Activated naive CD8-positive, alpha-beta T cell treated with anti-CD3 and anti-CD28 coated beads, Interleukin-2, amount 50 U/mL, for 24 hours (primary cell): Measurements from ENCODE around the gene BRPF1.
A peak's percentile ranks its signal among the peaks of the same experiment; 100 is the strongest.

ENCODE experiments used
- ATAC-seq: fragments of 150-1000 bp; cut with Tn5 transposase; one replicate; pipeline ENCODE4 v1.10.0; 2021
- DNase-seq: peaks from one replicate; pipeline ENCODE4 v3.0.0; 2021
- H3K27ac Mint-ChIP-seq: one replicate; pipeline ENCODE4 v1.8.0; 2021; ENCODE audit warnings: mild to moderate bottlenecking, mixed read lengths
- H3K27me3 Mint-ChIP-seq: one replicate; pipeline ENCODE4 v1.8.0; 2021; ENCODE audit warnings: mixed read lengths
- H3K36me3 Mint-ChIP-seq: one replicate; pipeline ENCODE4 v1.8.0; 2021; ENCODE audit warnings: low read depth, mixed read lengths
- H3K4me1 Mint-ChIP-seq: one replicate; pipeline ENCODE4 v1.8.0; 2021; ENCODE audit warnings: mixed read lengths
- H3K4me3 Mint-ChIP-seq: one replicate; pipeline ENCODE4 v1.8.0; 2021; ENCODE audit warnings: mild to moderate bottlenecking, moderate library complexity, mixed read lengths
- H3K9me3 Mint-ChIP-seq: one replicate; pipeline ENCODE4 v1.8.0; 2021; ENCODE audit warnings: mixed read lengths

BRPF1 gene, protein sequence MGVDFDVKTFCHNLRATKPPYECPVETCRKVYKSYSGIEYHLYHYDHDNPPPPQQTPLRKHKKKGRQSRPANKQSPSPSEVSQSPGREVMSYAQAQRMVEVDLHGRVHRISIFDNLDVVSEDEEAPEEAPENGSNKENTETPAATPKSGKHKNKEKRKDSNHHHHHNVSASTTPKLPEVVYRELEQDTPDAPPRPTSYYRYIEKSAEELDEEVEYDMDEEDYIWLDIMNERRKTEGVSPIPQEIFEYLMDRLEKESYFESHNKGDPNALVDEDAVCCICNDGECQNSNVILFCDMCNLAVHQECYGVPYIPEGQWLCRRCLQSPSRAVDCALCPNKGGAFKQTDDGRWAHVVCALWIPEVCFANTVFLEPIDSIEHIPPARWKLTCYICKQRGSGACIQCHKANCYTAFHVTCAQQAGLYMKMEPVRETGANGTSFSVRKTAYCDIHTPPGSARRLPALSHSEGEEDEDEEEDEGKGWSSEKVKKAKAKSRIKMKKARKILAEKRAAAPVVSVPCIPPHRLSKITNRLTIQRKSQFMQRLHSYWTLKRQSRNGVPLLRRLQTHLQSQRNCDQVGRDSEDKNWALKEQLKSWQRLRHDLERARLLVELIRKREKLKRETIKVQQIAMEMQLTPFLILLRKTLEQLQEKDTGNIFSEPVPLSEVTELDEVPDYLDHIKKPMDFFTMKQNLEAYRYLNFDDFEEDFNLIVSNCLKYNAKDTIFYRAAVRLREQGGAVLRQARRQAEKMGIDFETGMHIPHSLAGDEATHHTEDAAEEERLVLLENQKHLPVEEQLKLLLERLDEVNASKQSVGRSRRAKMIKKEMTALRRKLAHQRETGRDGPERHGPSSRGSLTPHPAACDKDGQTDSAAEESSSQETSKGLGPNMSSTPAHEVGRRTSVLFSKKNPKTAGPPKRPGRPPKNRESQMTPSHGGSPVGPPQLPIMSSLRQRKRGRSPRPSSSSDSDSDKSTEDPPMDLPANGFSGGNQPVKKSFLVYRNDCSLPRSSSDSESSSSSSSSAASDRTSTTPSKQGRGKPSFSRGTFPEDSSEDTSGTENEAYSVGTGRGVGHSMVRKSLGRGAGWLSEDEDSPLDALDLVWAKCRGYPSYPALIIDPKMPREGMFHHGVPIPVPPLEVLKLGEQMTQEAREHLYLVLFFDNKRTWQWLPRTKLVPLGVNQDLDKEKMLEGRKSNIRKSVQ (N-terminal part only)

DNA sequence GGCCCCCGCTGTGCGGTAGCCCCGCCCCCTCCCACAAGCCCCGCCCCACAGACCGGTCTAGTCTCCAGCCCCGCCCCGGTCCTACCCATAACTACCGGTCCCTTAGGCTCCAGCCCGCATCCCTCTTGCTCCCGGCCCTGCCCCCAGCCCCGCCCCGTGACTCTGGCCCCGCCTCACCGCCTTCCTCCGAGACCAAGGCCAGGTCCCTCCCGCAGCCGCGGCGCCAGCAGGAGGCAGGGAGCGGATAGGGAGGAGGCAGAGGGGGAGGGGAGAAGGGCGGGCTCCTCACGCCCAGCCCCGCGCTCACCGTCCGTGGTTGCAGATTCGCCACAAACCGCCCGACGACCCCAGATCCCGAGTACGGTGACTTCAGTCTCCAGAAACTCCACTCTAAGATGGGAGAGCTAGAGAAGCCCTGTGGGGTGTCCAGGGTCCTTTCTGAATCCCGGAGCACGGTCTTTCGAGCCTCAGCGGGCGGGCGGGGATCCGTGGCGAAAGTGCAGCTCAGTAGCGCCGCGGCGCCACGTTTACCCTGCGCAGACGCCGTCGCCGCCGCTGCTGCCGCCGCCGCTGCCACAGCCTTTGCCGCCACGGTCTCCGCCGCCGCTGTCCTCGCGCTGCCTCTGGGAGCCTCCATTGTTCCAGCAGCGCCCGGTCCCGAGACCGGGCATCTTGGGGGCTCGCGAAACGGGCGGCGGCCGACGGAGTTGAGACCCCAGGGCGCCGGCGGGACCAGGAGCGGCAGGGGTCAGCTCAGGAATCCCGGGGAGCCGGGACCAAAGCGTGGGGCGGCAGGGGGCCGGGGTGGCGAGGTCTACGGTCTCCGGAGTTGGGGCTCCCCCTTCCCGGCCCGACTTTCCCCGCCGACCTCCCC is at the start of gene BRPF1:
BRPF1 (plus strand) TSS at position 530 of the 874 bp plus-strand sequence. CDS start 2,406 bp downstream, outside the sequence.
- peak; percentile 99 for DNase-seq
- Mint-ChIP-seq H3K27me3 (no peaks in the 10 kb centered on the region), H3K36me3 (peaks cover 17% of the 10 kb centered on the region), H3K4me1 (peaks cover 73% of the 10 kb centered on the region), H3K4me3 (peak within 1 kb of the TSS; percentile 89), H3K9me3 (no peaks in the 10 kb centered on the region), H3K27ac (peak within 1 kb of the TSS; percentile 94)
- ATAC-seq, result peak; percentile 98

DNA sequence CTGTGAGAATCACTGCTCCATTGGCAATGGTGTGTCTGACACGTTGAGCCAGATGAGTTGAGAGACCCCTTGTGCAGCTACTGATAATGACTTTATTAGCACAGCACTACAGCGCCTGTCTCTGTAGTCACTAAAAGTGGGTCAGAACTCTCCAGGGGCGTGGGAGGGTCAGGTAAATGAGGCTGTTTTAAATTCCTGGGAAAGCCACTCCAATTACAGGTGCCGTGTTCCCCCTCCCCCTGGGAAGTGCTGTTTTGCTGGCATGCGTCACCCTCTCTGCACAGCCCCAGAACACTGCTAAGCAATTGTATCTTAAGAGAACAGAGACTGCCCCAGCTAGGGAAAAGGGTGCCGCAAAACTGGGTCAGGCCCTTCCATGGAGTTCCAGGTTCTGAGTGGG is 49.4 kb upstream of the BRPF1 start:
- Mint-ChIP-seq H3K4me3 (no peak overlapping the region), H3K9me3 (no peaks in the 10 kb centered on the region), H3K4me1 (no peaks in the 10 kb centered on the region), H3K27me3 (no peaks in the 10 kb centered on the region), H3K27ac (no peak overlapping the region), H3K36me3 (peaks cover 49% of the 10 kb centered on the region)
- no peak for ATAC-seq
- DNase-seq, result no peak

- Mint-ChIP-seq H3K27me3 (no peaks in the 10 kb centered on the region), H3K4me1 (no peaks in the 10 kb centered on the region), H3K36me3 (peaks cover 44% of the 10 kb centered on the region), H3K9me3 (no peaks in the 10 kb centered on the region), H3K27ac (no peak overlapping the region), H3K4me3 (no peak overlapping the region)
- ATAC-seq (no peak), DNase-seq (no peak)
Observed at GRCh38 chr3:9683426-9683825, 48.1 kb upstream of the BRPF1 start.

DNA sequence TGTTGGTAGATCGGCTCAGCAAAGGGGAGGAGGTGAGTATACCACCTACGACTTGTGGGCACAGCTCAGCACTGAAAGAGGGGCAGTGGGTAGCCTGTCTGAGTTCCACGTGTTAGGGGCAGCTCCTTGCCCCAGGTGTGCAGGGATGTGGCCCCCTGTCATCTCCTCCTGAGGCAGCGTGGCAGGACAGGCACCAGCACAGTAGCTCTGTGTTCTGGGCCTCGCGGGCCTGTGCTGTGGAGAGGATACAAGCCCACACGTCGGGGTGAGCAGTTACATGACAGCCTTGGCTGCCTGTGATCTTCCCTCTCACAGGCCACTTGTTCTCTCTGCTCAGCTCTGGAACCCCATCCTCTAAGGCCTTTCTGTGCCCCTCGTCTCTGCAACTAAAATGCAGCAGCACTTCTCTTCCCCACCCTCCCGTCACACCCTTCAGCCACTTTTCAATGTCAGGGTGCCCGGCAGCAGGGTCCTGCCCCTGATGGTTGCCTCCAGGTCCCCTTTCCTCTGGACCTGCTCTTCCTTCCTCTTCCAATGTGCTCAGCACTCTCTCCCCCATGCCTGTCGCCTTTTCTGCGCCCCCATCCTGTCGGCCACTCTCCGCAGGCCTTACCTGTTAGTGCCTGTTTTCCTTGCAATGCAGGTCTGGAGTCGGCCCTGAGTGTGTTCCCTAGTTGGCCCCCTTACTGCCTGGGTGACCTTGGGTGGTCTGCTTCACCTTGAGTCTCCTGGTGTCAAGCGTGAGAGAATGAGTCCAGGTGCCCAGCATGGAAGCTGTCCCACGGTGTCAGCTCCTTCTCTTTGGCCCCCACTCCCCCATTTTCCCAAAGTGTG is 46.1 kb upstream of the BRPF1 start:
- no peak overlapping the region for H3K4me3 Mint-ChIP-seq
- peaks cover 41% of the 10 kb centered on the region for H3K36me3 Mint-ChIP-seq
- no peaks in the 10 kb centered on the region for H3K27me3 Mint-ChIP-seq
- ATAC-seq, result no peak
- H3K4me1 Mint-ChIP-seq, result no peaks in the 10 kb centered on the region
- H3K9me3 Mint-ChIP-seq, result no peaks in the 10 kb centered on the region
- no peak overlapping the region for H3K27ac Mint-ChIP-seq
- DNase-seq, result no peak

GRCh38 chr3:9686050-9686550 is 45.4 kb upstream of the BRPF1 start:
- ATAC-seq, result no peak
- Mint-ChIP-seq H3K36me3 (peaks cover 38% of the 10 kb centered on the region), H3K27ac (no peak overlapping the region), H3K4me3 (no peak overlapping the region), H3K9me3 (no peaks in the 10 kb centered on the region), H3K27me3 (no peaks in the 10 kb centered on the region), H3K4me1 (no peaks in the 10 kb centered on the region)
- no peak for DNase-seq

GRCh38 chr3:9686703-9687102 is 44.8 kb upstream of the BRPF1 start:
- Mint-ChIP-seq H3K4me1 (no peaks in the 10 kb centered on the region), H3K36me3 (peaks cover 35% of the 10 kb centered on the region), H3K27me3 (no peaks in the 10 kb centered on the region), H3K4me3 (no peak overlapping the region), H3K27ac (no peak overlapping the region), H3K9me3 (no peaks in the 10 kb centered on the region)
- ATAC-seq (no peak), DNase-seq (no peak)

GRCh38 chr3:9687514-9687913 is 44.0 kb upstream of the BRPF1 start:
- H3K27ac Mint-ChIP-seq, result no peak overlapping the region
- ATAC-seq (no peak), DNase-seq (no peak)
- H3K4me3 Mint-ChIP-seq, result no peak overlapping the region
- no peaks in the 10 kb centered on the region for H3K4me1 Mint-ChIP-seq
- no peaks in the 10 kb centered on the region for H3K27me3 Mint-ChIP-seq
- no peaks in the 10 kb centered on the region for H3K9me3 Mint-ChIP-seq
- peaks cover 40% of the 10 kb centered on the region for H3K36me3 Mint-ChIP-seq

DNA sequence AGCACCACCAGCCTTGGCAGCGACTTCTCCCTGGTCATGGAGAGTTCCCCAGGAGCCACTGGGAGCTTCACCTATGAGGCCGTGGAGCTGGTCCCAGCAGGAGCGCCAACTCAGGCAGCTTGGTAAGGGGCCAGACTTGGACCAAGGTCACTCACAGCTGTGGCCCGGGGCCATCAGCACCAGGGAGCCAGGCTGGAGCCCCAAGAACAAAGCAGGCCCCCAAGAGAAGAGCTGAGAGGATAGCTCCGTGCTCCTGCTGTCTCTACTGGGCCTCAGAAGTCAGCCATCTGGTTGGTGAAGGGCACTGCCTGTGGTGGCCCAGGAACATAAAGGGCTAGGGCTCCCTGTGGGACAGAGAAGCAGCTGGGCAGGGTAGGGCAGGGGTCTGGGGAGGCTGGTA is 42.6 kb upstream of the BRPF1 start:
- H3K27ac Mint-ChIP-seq, result no peak overlapping the region
- ATAC-seq (no peak), DNase-seq (no peak)
- H3K27me3 Mint-ChIP-seq, result no peaks in the 10 kb centered on the region
- no peaks in the 10 kb centered on the region for H3K9me3 Mint-ChIP-seq
- no peaks in the 10 kb centered on the region for H3K4me1 Mint-ChIP-seq
- no peak overlapping the region for H3K4me3 Mint-ChIP-seq
- H3K36me3 Mint-ChIP-seq, result peaks cover 38% of the 10 kb centered on the region

GRCh38 chr3:9689757-9690156 is 41.8 kb upstream of the BRPF1 start:
- ATAC-seq, result no peak
- H3K4me1 Mint-ChIP-seq, result no peaks in the 10 kb centered on the region
- no peak for DNase-seq
- H3K4me3 Mint-ChIP-seq, result no peak overlapping the region
- H3K9me3 Mint-ChIP-seq, result no peaks in the 10 kb centered on the region
- no peaks in the 10 kb centered on the region for H3K27me3 Mint-ChIP-seq
- no peak overlapping the region for H3K27ac Mint-ChIP-seq
- H3K36me3 Mint-ChIP-seq, result peaks cover 36% of the 10 kb centered on the region

DNA sequence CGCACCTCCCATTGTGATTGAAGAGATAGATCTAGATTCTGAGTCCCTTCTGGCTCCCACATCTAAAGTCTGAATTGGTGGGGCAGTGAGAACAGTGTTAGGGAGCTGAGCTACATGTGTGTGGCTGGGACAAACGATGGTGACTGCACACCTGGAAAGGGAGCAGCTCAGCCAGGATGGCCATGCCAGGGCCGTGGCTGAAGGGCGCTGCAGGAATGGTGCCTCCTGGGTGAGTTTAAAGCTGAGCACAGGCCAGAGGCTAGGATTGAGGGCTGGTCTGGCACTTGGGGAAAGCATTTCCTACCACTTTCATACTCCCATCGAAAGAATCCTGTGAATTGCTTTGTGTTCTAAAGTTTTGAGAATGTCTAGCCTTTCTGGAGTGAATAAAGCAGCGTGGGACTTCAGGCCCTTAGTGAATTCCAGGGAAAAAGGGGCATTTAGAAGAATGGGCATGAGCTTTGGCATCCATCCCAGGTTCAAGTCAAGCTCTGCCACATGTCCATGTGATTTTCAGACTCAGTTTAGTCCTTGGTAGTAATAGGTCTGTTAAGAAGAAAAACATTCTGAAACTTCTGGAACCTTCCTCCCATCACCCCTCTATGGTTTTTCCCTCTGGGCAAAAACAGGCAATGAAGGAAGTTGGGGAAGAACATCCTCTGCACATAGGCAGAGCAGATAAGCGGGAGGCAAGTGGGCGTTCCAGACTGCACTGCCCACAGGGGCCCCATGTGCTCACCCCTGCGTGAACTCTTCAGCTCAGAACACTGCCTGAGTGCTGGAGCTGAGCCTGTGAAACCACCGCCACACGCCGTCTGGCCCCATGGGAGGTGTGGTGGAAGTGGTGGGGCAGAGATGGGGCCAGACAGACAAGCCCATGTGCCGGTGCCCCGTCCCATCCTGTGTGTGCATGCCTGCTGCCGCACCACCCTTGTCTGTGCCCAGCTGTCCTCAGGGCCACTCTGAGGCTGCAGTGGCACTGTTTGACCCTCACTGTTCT is 40.8 kb upstream of the BRPF1 start:
- ATAC-seq (peak; percentile 31), DNase-seq (no peak)
- no peak overlapping the region for H3K4me3 Mint-ChIP-seq
- H3K9me3 Mint-ChIP-seq, result no peaks in the 10 kb centered on the region
- H3K4me1 Mint-ChIP-seq, result no peaks in the 10 kb centered on the region
- peaks cover 30% of the 10 kb centered on the region for H3K36me3 Mint-ChIP-seq
- no peak overlapping the region for H3K27ac Mint-ChIP-seq
- H3K27me3 Mint-ChIP-seq, result no peaks in the 10 kb centered on the region

DNA sequence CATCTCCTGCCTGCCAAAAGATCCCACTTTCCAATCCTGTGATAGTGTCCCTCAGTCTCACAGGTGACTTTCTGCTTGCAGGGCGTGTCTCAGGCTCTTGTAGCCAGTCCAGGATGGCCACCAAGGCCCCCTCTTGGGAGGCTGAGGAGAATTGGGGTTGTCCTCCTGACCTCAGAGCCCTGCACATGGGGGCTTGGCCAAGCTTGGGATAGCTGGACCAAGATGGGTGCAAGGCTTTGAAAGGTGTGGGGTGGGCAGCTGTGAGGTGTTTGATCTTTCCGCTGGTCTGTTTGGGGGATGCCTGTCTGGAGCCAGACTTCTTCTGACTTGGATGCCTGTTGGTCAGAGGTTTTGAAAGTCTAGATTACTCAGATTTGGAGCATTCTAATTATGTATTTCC is 39.9 kb upstream of the BRPF1 start:
- H3K9me3 Mint-ChIP-seq, result no peaks in the 10 kb centered on the region
- no peaks in the 10 kb centered on the region for H3K27me3 Mint-ChIP-seq
- H3K4me1 Mint-ChIP-seq, result no peaks in the 10 kb centered on the region
- H3K27ac Mint-ChIP-seq, result no peak overlapping the region
- ATAC-seq, result no peak
- no peak overlapping the region for H3K4me3 Mint-ChIP-seq
- DNase-seq, result no peak
- H3K36me3 Mint-ChIP-seq, result peaks cover 29% of the 10 kb centered on the region

DNA sequence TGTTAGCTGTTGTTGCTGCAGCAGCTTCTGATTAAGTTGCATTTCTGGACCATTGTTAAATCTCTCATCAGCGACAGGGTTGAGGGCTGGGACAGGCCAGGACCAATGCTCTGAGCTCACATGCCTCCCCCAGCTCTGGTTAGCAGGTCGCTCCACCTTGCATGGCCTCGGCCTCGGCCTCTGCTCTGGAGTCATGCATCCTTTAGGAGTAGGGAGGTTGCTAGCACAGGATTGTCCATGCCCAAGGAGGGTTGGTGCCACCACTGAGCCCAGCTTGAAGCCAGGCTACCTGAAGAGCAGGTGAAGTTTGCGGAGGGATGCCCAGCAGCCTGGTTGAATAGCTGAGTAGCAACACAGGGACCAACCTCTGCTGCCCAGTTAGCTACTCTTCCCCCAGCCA is 39.1 kb upstream of the BRPF1 start:
- H3K27ac Mint-ChIP-seq, result no peak overlapping the region
- H3K9me3 Mint-ChIP-seq, result no peaks in the 10 kb centered on the region
- ATAC-seq, result no peak
- DNase-seq, result no peak
- no peak overlapping the region for H3K4me3 Mint-ChIP-seq
- no peaks in the 10 kb centered on the region for H3K4me1 Mint-ChIP-seq
- peaks cover 31% of the 10 kb centered on the region for H3K36me3 Mint-ChIP-seq
- no peaks in the 10 kb centered on the region for H3K27me3 Mint-ChIP-seq
